ENCODE results near the gene TTC3. TPM values are rescaled to one million over a fixed set of nuclear protein-coding genes. Genes with fewer than 3 reads are reported as not detected.

Gene TTC3
- total and polyA plus RNA-seq, 10 of the 15 experiments (the other 5 are each of a cell fraction or from before 2014, with no cell fraction given), result 23.1 to 94.9 (median 72.7) TPM

DNA sequence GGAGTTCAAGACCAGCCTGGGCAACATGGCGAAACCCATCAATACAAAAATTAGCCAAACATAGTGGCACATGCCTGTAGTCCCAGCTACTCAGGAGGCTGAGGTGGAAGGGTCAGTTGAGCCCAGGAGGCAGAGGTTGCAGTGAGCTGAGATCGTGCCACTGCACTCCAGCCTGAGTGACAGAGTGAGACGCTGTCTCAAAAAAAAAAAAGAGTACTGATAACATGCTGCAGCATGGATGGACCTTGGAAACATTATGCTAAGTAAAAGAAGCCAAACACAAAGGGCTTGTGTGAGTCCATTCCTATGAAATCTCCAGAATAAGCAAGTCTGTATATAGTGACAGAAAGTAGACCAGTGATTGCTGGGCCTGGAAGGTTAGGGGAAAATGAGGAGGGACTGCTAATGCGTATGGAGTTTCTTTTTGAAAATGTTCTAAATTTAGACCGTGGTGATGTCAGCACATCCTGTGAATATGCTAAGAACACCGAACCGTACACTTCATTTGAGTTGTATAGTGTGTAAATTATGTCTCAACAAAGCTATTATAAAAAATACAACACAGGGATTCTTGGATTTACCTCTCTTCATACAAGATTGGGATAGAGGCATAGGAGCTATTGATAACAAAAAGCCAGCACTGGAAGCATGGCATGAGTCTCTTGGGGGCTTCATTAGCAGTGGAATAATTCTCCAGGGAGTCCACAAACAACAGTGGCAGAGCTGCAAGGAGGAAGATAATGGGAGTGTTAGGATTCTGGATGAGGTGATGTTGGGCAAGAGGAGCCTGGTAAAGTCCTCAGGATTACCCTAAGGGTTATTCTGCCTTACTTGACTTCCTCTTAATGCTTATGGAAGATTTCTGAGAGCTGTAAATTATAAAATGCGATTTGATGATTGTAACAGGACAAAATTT is 73.5 kb downstream of the TTC3 start:
- no TSS peak for BruUV-seq (replicated peaks)
- in situ Hi-C loops (cut with MboI), result no loop called here
- no peak for FAIRE-seq
- ChIA-PET POLR2A (no interaction called here), RAD21 (ENCODE audit: unreplicated experiment) (no interaction called here), CTCF (no interaction called here), SMC1A (ENCODE audit: uncharacterized antibody, unreplicated experiment) (interaction anchor here (0.6 to 1.5 kb wide), 5 partner anchors 12 to 137 kb away, joined by 3 to 4 read pairs (median 3); no protein-coding TSS in a partner anchor)
- Histone ChIP-seq H3K27me3 (replicated peaks in 1 of 2; ENCODE audit: control insufficient read depth in 2 of 2, insufficient read depth in 2 of 2, low read length in 1 of 2) (no peaks in the 10 kb centered on the region), H3K4me2 (ENCODE audit: control insufficient read depth, insufficient read depth) (no peak overlapping the region), H3K9me3 (replicated peaks; ENCODE audit: control insufficient read depth, insufficient read depth, low read length) (no peaks in the 10 kb centered on the region), H3K36me3 (ENCODE audit: control insufficient read depth in 2 of 2, insufficient read depth in 2 of 2, low read length in 1 of 2) (peaks cover 3% of the 10 kb centered on the region in 2 experiments; a peak in 3 of 4 replicates), H2AFZ (ENCODE audit: control insufficient read depth, low read depth, low read length) (no peak overlapping the region), H3K9ac (ENCODE audit: control insufficient read depth, insufficient read depth, low read length) (no peak overlapping the region), H4K20me1 (ENCODE audit: control insufficient read depth, insufficient read depth) (no peaks in the 10 kb centered on the region), H3K4me3 (no peak overlapping the region), H3K4me1 (ENCODE audit: control insufficient read depth, insufficient read depth, low read length) (no peaks in the 10 kb centered on the region), H3K79me2 (ENCODE audit: control insufficient read depth, insufficient read depth, low read length) (no peaks in the 10 kb centered on the region), H3K27ac (ENCODE audit: control insufficient read depth, insufficient read depth) (peak overlapping the region; percentile 25; the same call in 1 of the 2 replicates)
- ATAC-seq, result peak; percentile 36; the same call in 2 of the 3 replicates
- 49% methylated on average over 8 of the region's 8 CpGs for WGBS (ENCODE audit: insufficient coverage, insufficient replicate concordance, low lambda C conversion rate, missing lambda C conversion rate)
- no peak for DNase-seq (ENCODE audit: low read depth, low spot score)
- intact Hi-C loops (cut with micrococcal nuclease; ENCODE audit: unreplicated experiment), result no loop called here
- TF ChIP-seq CREB1 (IDR thresholded peaks at IDR 0.05; ENCODE audit: low read depth) (0 out of 2 replicates have a peak, but pooled peaks have one; percentile 15), JUNB (IDR thresholded peaks at IDR 0.05) (peak; percentile 22; the same call in 1 of the 2 replicates), TCF3 (IDR thresholded peaks at IDR 0.05; ENCODE audit: borderline replicate concordance, insufficient read depth, low read depth, low read length) (no peak), HDAC6 (IDR thresholded peaks at IDR 0.05; ENCODE audit: unreplicated experiment) (no peak)
- TF ChIP-seq, protein P1, sequence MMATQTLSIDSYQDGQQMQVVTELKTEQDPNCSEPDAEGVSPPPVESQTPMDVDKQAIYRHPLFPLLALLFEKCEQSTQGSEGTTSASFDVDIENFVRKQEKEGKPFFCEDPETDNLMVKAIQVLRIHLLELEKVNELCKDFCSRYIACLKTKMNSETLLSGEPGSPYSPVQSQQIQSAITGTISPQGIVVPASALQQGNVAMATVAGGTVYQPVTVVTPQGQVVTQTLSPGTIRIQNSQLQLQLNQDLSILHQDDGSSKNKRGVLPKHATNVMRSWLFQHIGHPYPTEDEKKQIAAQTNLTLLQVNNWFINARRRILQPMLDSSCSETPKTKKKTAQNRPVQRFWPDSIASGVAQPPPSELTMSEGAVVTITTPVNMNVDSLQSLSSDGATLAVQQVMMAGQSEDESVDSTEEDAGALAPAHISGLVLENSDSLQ (IDR thresholded peaks at IDR 0.05), result 0 out of 2 replicates have a peak, but pooled peaks have one; percentile 18

Data from GM12878 (cell line).